ENCODE results near the gene RNF157. TPM values are rescaled to one million over a fixed set of nuclear protein-coding genes. Genes with fewer than 3 reads are reported as not detected.

Gene RNF157
- total RNA-seq, 1 experiment from 2014 or later, result 0.86 TPM

GRCh38 chr17:76166906-76167305 lies 73.4 kb downstream of the RNF157 start:
- TF ChIP-seq FOSL1 (IDR thresholded peaks at IDR 0.05; ENCODE audit: low read depth) (no peak), ZNF274 (IDR thresholded peaks at IDR 0.05; ENCODE audit: low read depth, low read length) (no peak), CTCF (IDR thresholded peaks at IDR 0.05 in 2 of 3, conservative IDR thresholded peaks at IDR 0.05 in 1 of 3; ENCODE audit: borderline replicate concordance in 1 of 3, insufficient read depth in 1 of 3, low read depth in 2 of 3, low read length in 2 of 3) (no peak), EZH2phosphoT487 (IDR thresholded peaks at IDR 0.05; ENCODE audit: borderline replicate concordance) (no peak), ELF1 (IDR thresholded peaks at IDR 0.05; ENCODE audit: borderline replicate concordance, low read depth) (no peak), CBX3 (IDR thresholded peaks at IDR 0.05; ENCODE audit: low read depth) (no peak), JUND (IDR thresholded peaks at IDR 0.05) (no peak), EZH2 (IDR thresholded peaks at IDR 0.05) (no peak), POLR2A (IDR thresholded peaks at IDR 0.05; ENCODE audit: borderline replicate concordance, extremely low read depth, insufficient read depth, insufficient read length) (no peak), RAD21 (IDR thresholded peaks at IDR 0.05; ENCODE audit: low read depth) (no peak), SIN3A (IDR thresholded peaks at IDR 0.05; ENCODE audit: low read depth) (no peak), ATF3 (IDR thresholded peaks at IDR 0.05) (no peak), EGR1 (IDR thresholded peaks at IDR 0.05; ENCODE audit: low read depth) (no peak), POLR2AphosphoS5 (IDR thresholded peaks at IDR 0.05; ENCODE audit: low read depth, low read length) (no peak)
- Histone ChIP-seq H3K4me2 (ENCODE audit: low read length) (no peak overlapping the region), H3K27ac (ENCODE audit: low read depth, low read length) (no peak overlapping the region), H3K9me3 (ENCODE audit: control insufficient read depth in 1 of 2, insufficient read depth in 1 of 2, low read depth in 1 of 2, low read length in 2 of 2) (no peaks in the 10 kb centered on the region), H3K27me3 (ENCODE audit: insufficient read depth, low read length) (no peaks in the 10 kb centered on the region), H3K36me3 (ENCODE audit: control insufficient read depth in 1 of 2, insufficient read depth in 2 of 2, low read length in 2 of 2) (no peaks in the 10 kb centered on the region), H4K20me1 (ENCODE audit: insufficient read depth) (no peaks in the 10 kb centered on the region), H2AFZ (ENCODE audit: low read depth, low read length, poor library complexity, severe bottlenecking) (no peak overlapping the region), H3K9ac (ENCODE audit: low read length) (no peak overlapping the region), H3K4me3 (replicated peaks in 1 of 2; ENCODE audit: low read depth in 1 of 2, low read length in 2 of 2) (no peak overlapping the region), H3K9me2 (ENCODE audit: insufficient read depth) (no peaks in the 10 kb centered on the region), H3K79me2 (ENCODE audit: insufficient read depth, low read length) (no peaks in the 10 kb centered on the region), H3K4me1 (ENCODE audit: control insufficient read depth in 1 of 2, insufficient read depth in 2 of 2, low read length in 2 of 2) (no peaks in the 10 kb centered on the region)
- BruUV-seq (replicated peaks), result no TSS peak
- intact Hi-C loops (cut with micrococcal nuclease), result no loop called here
- ChIA-PET RAD21 (ENCODE audit: low non-redundant PET in 1 of 2, low total read pairs in 2 of 2, uncharacterized antibody in 2 of 2, unreplicated experiment in 2 of 2) (no interaction called here), POLR2A (no interaction called here), CTCF (interaction anchor here (1.1 to 1.9 kb wide), 2 partner anchors 15 to 113 kb away, joined by 3 to 7 read pairs; no protein-coding TSS in a partner anchor)
- no peak for DNase-seq (ENCODE audit: low read depth, low spot score)
- no peak for ATAC-seq

All from HCT116 (cell line).